ENCODE results near the gene HP1BP3. TPM values are rescaled to one million over a fixed set of nuclear protein-coding genes. Genes with fewer than 3 reads are reported as not detected.

HP1BP3 gene
- total RNA-seq, 1 donor from 2014 or later: 102 TPM

DNA sequence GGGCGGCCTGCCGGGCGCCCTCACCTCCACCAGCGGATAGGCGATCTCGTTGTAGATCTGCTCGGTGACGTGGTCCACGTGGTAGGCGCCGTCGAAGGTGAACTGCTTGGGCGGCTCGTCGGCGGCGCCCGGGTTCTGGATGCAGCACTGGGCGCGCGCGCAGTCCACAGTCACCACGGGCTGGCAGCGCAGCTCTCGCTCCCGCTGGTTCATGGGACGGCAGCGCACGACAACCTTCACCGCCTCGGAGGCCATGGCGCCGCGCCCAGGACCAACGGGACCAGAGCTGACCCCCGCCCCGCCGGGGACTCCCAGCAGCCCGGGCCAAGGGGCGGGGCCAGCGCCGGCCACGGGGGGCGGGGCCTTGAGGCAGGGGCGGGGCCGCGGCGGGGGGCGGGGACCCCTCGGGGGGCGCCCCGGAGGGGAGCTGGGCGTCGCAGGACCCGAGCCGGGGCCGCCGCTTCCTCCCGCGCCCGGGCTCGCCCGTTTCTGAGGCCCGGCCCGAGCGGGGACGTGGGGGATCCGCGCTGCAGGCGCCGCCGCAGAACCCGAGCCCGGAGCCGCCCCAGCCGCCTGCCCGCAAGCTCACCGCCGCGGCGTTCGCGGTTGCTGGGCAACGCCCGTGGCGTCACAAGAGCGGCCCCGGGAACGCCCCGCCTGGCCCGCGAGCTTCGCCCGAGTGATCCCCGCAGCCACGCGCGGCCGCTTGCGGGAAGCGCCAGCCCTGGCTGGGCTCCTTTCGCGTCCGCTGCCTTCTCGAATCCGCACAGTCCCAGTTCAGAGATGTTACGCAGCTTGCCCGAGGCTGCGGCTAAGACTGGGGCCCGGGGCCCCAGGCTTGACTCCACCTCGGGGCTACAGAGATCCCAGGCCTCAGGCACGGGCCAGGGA is 69.4 kb downstream of the HP1BP3 start, which contains the start of gene KIF17:
Gene KIF17 (minus strand): TSS at position 556 of the 891 bp plus-strand sequence. CDS start 301 bp downstream, at position 255.
- Histone ChIP-seq H3K36me3 (ENCODE audit: control insufficient read depth, insufficient read depth, low read length) (peaks cover 5% of the 10 kb centered on the region), H3K4me3 (ENCODE audit: low read depth, low read length) (peak within 1 kb of the TSS; percentile 42), H3K27me3 (ENCODE audit: control insufficient read depth, insufficient read depth, low read length) (no peaks in the 10 kb centered on the region)
- TF ChIP-seq, protein P1, sequence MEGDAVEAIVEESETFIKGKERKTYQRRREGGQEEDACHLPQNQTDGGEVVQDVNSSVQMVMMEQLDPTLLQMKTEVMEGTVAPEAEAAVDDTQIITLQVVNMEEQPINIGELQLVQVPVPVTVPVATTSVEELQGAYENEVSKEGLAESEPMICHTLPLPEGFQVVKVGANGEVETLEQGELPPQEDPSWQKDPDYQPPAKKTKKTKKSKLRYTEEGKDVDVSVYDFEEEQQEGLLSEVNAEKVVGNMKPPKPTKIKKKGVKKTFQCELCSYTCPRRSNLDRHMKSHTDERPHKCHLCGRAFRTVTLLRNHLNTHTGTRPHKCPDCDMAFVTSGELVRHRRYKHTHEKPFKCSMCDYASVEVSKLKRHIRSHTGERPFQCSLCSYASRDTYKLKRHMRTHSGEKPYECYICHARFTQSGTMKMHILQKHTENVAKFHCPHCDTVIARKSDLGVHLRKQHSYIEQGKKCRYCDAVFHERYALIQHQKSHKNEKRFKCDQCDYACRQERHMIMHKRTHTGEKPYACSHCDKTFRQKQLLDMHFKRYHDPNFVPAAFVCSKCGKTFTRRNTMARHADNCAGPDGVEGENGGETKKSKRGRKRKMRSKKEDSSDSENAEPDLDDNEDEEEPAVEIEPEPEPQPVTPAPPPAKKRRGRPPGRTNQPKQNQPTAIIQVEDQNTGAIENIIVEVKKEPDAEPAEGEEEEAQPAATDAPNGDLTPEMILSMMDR (IDR thresholded peaks at IDR 0.05; ENCODE audit: insufficient read depth, low read length, severe bottlenecking): no peak
- DNase-seq (ENCODE audit: low read depth) (peak; percentile 58), FAIRE-seq (no peak)

GRCh38 chr1:20716232-20716631 is 70.9 kb downstream of the HP1BP3 start:
- Histone ChIP-seq H3K4me3 (ENCODE audit: low read depth, low read length) (no peak overlapping the region), H3K27me3 (ENCODE audit: control insufficient read depth, insufficient read depth, low read length) (no peaks in the 10 kb centered on the region), H3K36me3 (ENCODE audit: control insufficient read depth, insufficient read depth, low read length) (no peaks in the 10 kb centered on the region)
- DNase-seq (ENCODE audit: low read depth) (no peak), FAIRE-seq (no peak)
- TF ChIP-seq, protein P1 (IDR thresholded peaks at IDR 0.05; ENCODE audit: insufficient read depth, low read length, severe bottlenecking): no peak

- FAIRE-seq: no peak
- no peak for DNase-seq (ENCODE audit: low read depth)
- TF ChIP-seq, protein P1 (IDR thresholded peaks at IDR 0.05; ENCODE audit: insufficient read depth, low read length, severe bottlenecking): no peak
- Histone ChIP-seq H3K4me3 (ENCODE audit: low read depth, low read length) (no peak overlapping the region), H3K27me3 (ENCODE audit: control insufficient read depth, insufficient read depth, low read length) (no peaks in the 10 kb centered on the region), H3K36me3 (ENCODE audit: control insufficient read depth, insufficient read depth, low read length) (no peaks in the 10 kb centered on the region)
These were observed 71.7 kb downstream of the HP1BP3 start for GRCh38 chr1:20715406-20715805.

- Histone ChIP-seq H3K4me3 (ENCODE audit: low read depth, low read length) (no peak overlapping the region), H3K27me3 (ENCODE audit: control insufficient read depth, insufficient read depth, low read length) (no peaks in the 10 kb centered on the region), H3K36me3 (ENCODE audit: control insufficient read depth, insufficient read depth, low read length) (no peaks in the 10 kb centered on the region)
- FAIRE-seq (no peak), DNase-seq (ENCODE audit: low read depth) (no peak)
- TF ChIP-seq, protein P1 (IDR thresholded peaks at IDR 0.05; ENCODE audit: insufficient read depth, low read length, severe bottlenecking): no peak
These were observed 73.7 kb downstream of the HP1BP3 start for GRCh38 chr1:20713440-20713839.

GRCh38 chr1:20712215-20712577 is 74.9 kb downstream of the HP1BP3 start:
- TF ChIP-seq, protein P1 (IDR thresholded peaks at IDR 0.05; ENCODE audit: insufficient read depth, low read length, severe bottlenecking): no peak
- H3K36me3 ChIP-seq (ENCODE audit: control insufficient read depth, insufficient read depth, low read length): no peaks in the 10 kb centered on the region
- no peaks in the 10 kb centered on the region for H3K27me3 ChIP-seq (ENCODE audit: control insufficient read depth, insufficient read depth, low read length)
- H3K4me3 ChIP-seq (ENCODE audit: low read depth, low read length): no peak overlapping the region
- no peak for DNase-seq (ENCODE audit: low read depth)
- FAIRE-seq: no peak
